ENCODE data around the gene MORF4L1. TPM values are rescaled to one million over a fixed set of nuclear protein-coding genes. Genes with fewer than 3 reads are reported as not detected.

Gene MORF4L1
- total RNA-seq, 1 experiment from 2014 or later, result 424 TPM

DNA sequence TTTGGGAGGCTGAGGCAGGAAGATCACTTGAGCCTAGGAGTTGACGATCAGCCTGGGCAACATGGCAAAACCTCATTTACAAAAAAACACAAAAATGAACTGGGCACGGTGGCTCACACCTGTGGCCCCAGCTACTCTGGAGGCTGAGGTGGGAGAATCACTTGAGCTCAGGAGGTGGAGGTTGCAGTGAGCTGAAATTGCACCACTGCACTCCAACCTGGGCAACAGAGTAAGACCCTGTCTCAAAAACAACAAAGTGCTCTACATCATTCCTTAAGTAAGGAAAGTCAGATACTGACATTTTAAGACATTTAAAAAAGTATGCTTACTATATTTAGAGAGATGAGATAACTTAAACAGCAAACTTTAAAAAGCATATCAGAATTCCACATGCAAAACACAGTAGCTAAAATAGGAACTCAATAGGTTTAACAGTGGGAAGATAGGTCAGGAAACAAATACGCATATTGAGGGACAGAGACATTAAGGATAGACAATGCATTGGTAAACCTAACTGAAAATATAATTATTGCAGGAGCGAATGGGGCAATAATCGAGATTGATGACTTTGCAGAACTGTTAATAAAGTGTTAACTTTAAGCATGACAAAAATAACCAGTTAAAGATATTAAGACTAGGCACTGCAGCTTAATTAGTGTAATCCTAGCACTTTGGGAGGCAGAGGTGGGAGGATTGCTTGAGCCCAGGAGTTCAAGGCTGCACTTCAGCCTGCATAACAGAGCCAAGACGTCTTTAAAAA, 32.1 kb downstream of the MORF4L1 start:
- no peak overlapping the region for H3K27ac Mint-ChIP-seq (ENCODE audit: unreplicated experiment)
- intact Hi-C loops (cut with micrococcal nuclease; ENCODE audit: unreplicated experiment), result no loop called here

GRCh38 chr15:78906316-78906620, 33.6 kb downstream of the MORF4L1 start:
- Mint-ChIP-seq H3K36me3 (ENCODE audit: insufficient read depth, unreplicated experiment) (peaks cover 97% of the 10 kb centered on the region), H3K4me1 (ENCODE audit: low read depth, unreplicated experiment) (no peaks in the 10 kb centered on the region), H3K4me3 (ENCODE audit: unreplicated experiment) (no peak overlapping the region), H3K27ac (ENCODE audit: unreplicated experiment) (no peak overlapping the region), H3K27me3 (ENCODE audit: insufficient read depth, unreplicated experiment) (no peaks in the 10 kb centered on the region), H3K9me3 (ENCODE audit: unreplicated experiment) (no peaks in the 10 kb centered on the region)
- ChIA-PET POLR2A (no interaction called here), CTCF (interaction anchor here (1.3 kb wide), 1 partner anchor 39 kb away, joined by 3 read pairs; the partner anchor contains the start of gene CTSH)
- Histone ChIP-seq H3K9me3 (no peaks in the 10 kb centered on the region), H3K36me3 (ENCODE audit: control insufficient read depth, insufficient read depth, low read length) (peaks cover 4% of the 10 kb centered on the region), H3K27me3 (replicated peaks; ENCODE audit: control insufficient read depth, insufficient read depth, low read length) (no peaks in the 10 kb centered on the region), H3K4me3 (ENCODE audit: low read depth, low read length) (no peak overlapping the region), H3K4me1 (no peaks in the 10 kb centered on the region)
- no TSS peak for BruUV-seq (replicated peaks)
- no peak for TF ChIP-seq CTCF (IDR thresholded peaks at IDR 0.05; ENCODE audit: insufficient read depth in 1 of 2, low read depth in 1 of 2, low read length in 1 of 2, severe bottlenecking in 1 of 2, unreplicated experiment in 1 of 2)
- DNase-seq, result no peak
- intact Hi-C loops (cut with micrococcal nuclease; ENCODE audit: unreplicated experiment), result no loop called here

More for the DNA sequence above, 32.1 kb downstream of the MORF4L1 start:
- Mint-ChIP-seq H3K4me3 (ENCODE audit: unreplicated experiment) (no peak overlapping the region), H3K9me3 (ENCODE audit: unreplicated experiment) (no peaks in the 10 kb centered on the region), H3K27me3 (ENCODE audit: insufficient read depth, unreplicated experiment) (no peaks in the 10 kb centered on the region), H3K4me1 (ENCODE audit: low read depth, unreplicated experiment) (no peaks in the 10 kb centered on the region), H3K36me3 (ENCODE audit: insufficient read depth, unreplicated experiment) (peaks cover 97% of the 10 kb centered on the region)
- Histone ChIP-seq H3K4me1 (no peaks in the 10 kb centered on the region), H3K27me3 (replicated peaks; ENCODE audit: control insufficient read depth, insufficient read depth, low read length) (no peaks in the 10 kb centered on the region), H3K4me3 (ENCODE audit: low read depth, low read length) (no peak overlapping the region), H3K9me3 (no peaks in the 10 kb centered on the region), H3K36me3 (ENCODE audit: control insufficient read depth, insufficient read depth, low read length) (peaks cover 2% of the 10 kb centered on the region; the same call in 1 of the 2 replicates)
- ChIA-PET CTCF (no interaction called here), POLR2A (no interaction called here)
- no TSS peak for BruUV-seq (replicated peaks)
- no peak for DNase-seq
- TF ChIP-seq CTCF (IDR thresholded peaks at IDR 0.05; ENCODE audit: insufficient read depth in 1 of 2, low read depth in 1 of 2, low read length in 1 of 2, severe bottlenecking in 1 of 2, unreplicated experiment in 1 of 2), result no peak

- no peak overlapping the region for H3K4me3 Mint-ChIP-seq (ENCODE audit: unreplicated experiment)
- Histone ChIP-seq H3K9me3 (no peaks in the 10 kb centered on the region), H3K36me3 (ENCODE audit: control insufficient read depth, insufficient read depth, low read length) (peaks cover 4% of the 10 kb centered on the region), H3K4me3 (ENCODE audit: low read depth, low read length) (no peak overlapping the region), H3K27me3 (replicated peaks; ENCODE audit: control insufficient read depth, insufficient read depth, low read length) (no peaks in the 10 kb centered on the region), H3K4me1 (no peaks in the 10 kb centered on the region)
- intact Hi-C loops (cut with micrococcal nuclease; ENCODE audit: unreplicated experiment), result no loop called here
- POLR2A ChIA-PET, result no interaction called here
- peaks cover 93% of the 10 kb centered on the region for H3K36me3 Mint-ChIP-seq (ENCODE audit: insufficient read depth, unreplicated experiment)
- H3K27ac Mint-ChIP-seq (ENCODE audit: unreplicated experiment), result no peak overlapping the region
- BruUV-seq (replicated peaks), result no TSS peak
- peak in 1 of 2 experiments; percentile 24 for TF ChIP-seq CTCF (IDR thresholded peaks at IDR 0.05; ENCODE audit: insufficient read depth in 1 of 2, low read depth in 1 of 2, low read length in 1 of 2, severe bottlenecking in 1 of 2, unreplicated experiment in 1 of 2)
- H3K27me3 Mint-ChIP-seq (ENCODE audit: insufficient read depth, unreplicated experiment), result no peaks in the 10 kb centered on the region
- DNase-seq, result peak in 1 of 2 experiments; percentile 35
- H3K4me1 Mint-ChIP-seq (ENCODE audit: low read depth, unreplicated experiment), result no peaks in the 10 kb centered on the region
- CTCF ChIA-PET, result interaction anchor here (0.5 to 4.6 kb wide), 6 partner anchors 37 to 522 kb away, joined by 3 to 34 read pairs (median 4); partner anchors contain the start of gene CTSH
- H3K9me3 Mint-ChIP-seq (ENCODE audit: unreplicated experiment), result no peaks in the 10 kb centered on the region
Measured at GRCh38 chr15:78907577-78907976, 34.9 kb downstream of the MORF4L1 start.
